Mesodermal cell (in vitro differentiated cells): ENCODE data around the gene TOB1.

Experiments used
- H3K27ac ChIP-seq: 2 replicates; pipeline ENCODE4 v1.7.0; 2013; ENCODE audit warnings: mild to moderate bottlenecking, low read depth, low read length, moderate library complexity; ENCODE audit not compliant: severe bottlenecking
- H3K36me3 ChIP-seq: 2 replicates; pipeline ENCODE4 v1.7.1; 2013; ENCODE audit warnings: mild to moderate bottlenecking, low read length, moderate library complexity; ENCODE audit not compliant: control insufficient read depth, insufficient read depth
- H3K4me1 ChIP-seq: one replicate; pipeline ENCODE4 v1.7.1; 2013; ENCODE audit warnings: mild to moderate bottlenecking, low read length; ENCODE audit not compliant: insufficient read depth, control insufficient read depth, poor library complexity, severe bottlenecking
- H3K4me3 ChIP-seq: 2 replicates; pipeline ENCODE4 v1.7.0; 2013; ENCODE audit warnings: low read length, control low read depth, mild to moderate bottlenecking; ENCODE audit not compliant: insufficient read depth, poor library complexity, severe bottlenecking; ENCODE audit errors: extremely low read depth
- H3K9me3 ChIP-seq: 2 replicates; pipeline ENCODE4 v1.7.1; 2013; ENCODE audit warnings: mild to moderate bottlenecking, low read length, moderate library complexity; ENCODE audit not compliant: control insufficient read depth
- WGBS, 2 experiments: methylation state at CpG; one replicate each; pipeline ENCODE4 v1.1.5; 2013; ENCODE audit warnings: missing lambda C conversion rate in 2 of 2; ENCODE audit not compliant: insufficient coverage in 2 of 2; 5-methylcytosine and 5-hydroxymethylcytosine counted together

Gene TOB1

GRCh38 chr17:50856431-50856830 is 9.7 kb downstream of the TOB1 start:
- peaks cover 13% of the 10 kb centered on the region for H3K4me1 ChIP-seq
- 89 to 100% methylated on average over 1 of the region's 2 CpGs for WGBS, 2 experiments
- no peak overlapping the region for H3K4me3 ChIP-seq
- no peaks in the 10 kb centered on the region for H3K9me3 ChIP-seq
- H3K36me3 ChIP-seq, result peaks cover 3% of the 10 kb centered on the region
- no peak overlapping the region for H3K27ac ChIP-seq

GRCh38 chr17:50855708-50856330 is 10.3 kb downstream of the TOB1 start:
- no peaks in the 10 kb centered on the region for H3K9me3 ChIP-seq
- peaks cover 13% of the 10 kb centered on the region for H3K4me1 ChIP-seq
- no peak overlapping the region for H3K27ac ChIP-seq
- H3K4me3 ChIP-seq, result no peak overlapping the region
- 97 to 100% methylated on average over 1 to 4 of the region's 6 CpGs for WGBS, 2 experiments
- H3K36me3 ChIP-seq, result no peaks in the 10 kb centered on the region

GRCh38 chr17:50853781-50854180 is 12.4 kb downstream of the TOB1 start:
- 90 to 92% methylated on average over 3 to 6 of the region's 6 CpGs for WGBS, 2 experiments
- H3K4me1 ChIP-seq, result peaks cover 13% of the 10 kb centered on the region
- H3K27ac ChIP-seq, result no peak overlapping the region
- no peaks in the 10 kb centered on the region for H3K36me3 ChIP-seq
- no peaks in the 10 kb centered on the region for H3K9me3 ChIP-seq
- H3K4me3 ChIP-seq, result no peak overlapping the region

- H3K36me3 ChIP-seq, result no peaks in the 10 kb centered on the region
- H3K4me1 ChIP-seq, result peaks cover 13% of the 10 kb centered on the region
- no peaks in the 10 kb centered on the region for H3K9me3 ChIP-seq
- H3K4me3 ChIP-seq, result no peak overlapping the region
- WGBS, 2 experiments, result 94 to 97% methylated on average over 4 of the region's 6 CpGs
- peak overlapping the region; percentile 20 for H3K27ac ChIP-seq
Measured at GRCh38 chr17:50853015-50853615, 13.0 kb downstream of the TOB1 start.

- Histone ChIP-seq H3K9me3 (no peaks in the 10 kb centered on the region), H3K4me1 (peaks cover 13% of the 10 kb centered on the region), H3K4me3 (no peak overlapping the region), H3K27ac (no peak overlapping the region), H3K36me3 (no peaks in the 10 kb centered on the region)
- 89 to 92% methylated on average over 3 to 4 of the region's 7 CpGs for WGBS, 2 experiments
Measured at GRCh38 chr17:50850640-50851039, 15.5 kb downstream of the TOB1 start.

GRCh38 chr17:50848711-50849110 is 17.4 kb downstream of the TOB1 start:
- Histone ChIP-seq H3K4me1 (peaks cover 15% of the 10 kb centered on the region), H3K36me3 (no peaks in the 10 kb centered on the region)
- 63% methylated on average over 1 of the region's 2 CpGs; no CpG with 5 or more reads in 1 of the 2 experiments for WGBS, 2 experiments

GRCh38 chr17:50848039-50848438 is 18.1 kb downstream of the TOB1 start:
- Histone ChIP-seq H3K4me1 (peaks cover 14% of the 10 kb centered on the region), H3K36me3 (no peaks in the 10 kb centered on the region), H3K4me3 (no peak overlapping the region), H3K27ac (no peak overlapping the region), H3K9me3 (no peaks in the 10 kb centered on the region)
- WGBS, 2 experiments, result 97 to 100% methylated on average over 2 to 3 of the region's 3 CpGs

More at GRCh38 chr17:50848711-50849110, 17.4 kb downstream of the TOB1 start:
- Histone ChIP-seq H3K27ac (no peak overlapping the region), H3K9me3 (no peaks in the 10 kb centered on the region), H3K4me3 (no peak overlapping the region)

GRCh38 chr17:50847566-50847965 is 18.6 kb downstream of the TOB1 start:
- H3K4me1 ChIP-seq, result peaks cover 12% of the 10 kb centered on the region
- H3K9me3 ChIP-seq, result no peaks in the 10 kb centered on the region
- H3K27ac ChIP-seq, result no peak overlapping the region
- no peak overlapping the region for H3K4me3 ChIP-seq
- WGBS, 2 experiments, result 90 to 100% methylated on average over 3 to 4 of the region's 4 CpGs
- no peaks in the 10 kb centered on the region for H3K36me3 ChIP-seq

GRCh38 chr17:50845240-50846147 is 20.7 kb downstream of the TOB1 start:
- Histone ChIP-seq H3K27ac (no peak overlapping the region), H3K9me3 (no peaks in the 10 kb centered on the region), H3K4me1 (peaks cover 13% of the 10 kb centered on the region), H3K36me3 (no peaks in the 10 kb centered on the region), H3K4me3 (no peak overlapping the region)
- WGBS, 2 experiments, result 89% methylated on average over 10 to 12 of the region's 12 CpGs

GRCh38 chr17:50844117-50844700 is 21.9 kb downstream of the TOB1 start:
- H3K27ac ChIP-seq, result no peak overlapping the region
- peaks cover 13% of the 10 kb centered on the region for H3K4me1 ChIP-seq
- H3K9me3 ChIP-seq, result no peaks in the 10 kb centered on the region
- H3K36me3 ChIP-seq, result no peaks in the 10 kb centered on the region
- WGBS, 2 experiments, result 85 to 89% methylated on average over 11 to 13 of the region's 14 CpGs
- H3K4me3 ChIP-seq, result no peak overlapping the region
